Heart left ventricle (tissue), 13 donors: ENCODE results near the gene ELP2.

ENCODE experiments used
- CTCF ChIP-seq, 12 donors: fragments of 200-600 bp; sonication (generic) in 4 of 12; IDR thresholded peaks; one replicate each; pipeline versions ENCODE4 v1.5.0 to v1.8.0; 2018 to 2022; ENCODE audit warnings: antibody characterized with exemption in 12 of 12, mild to moderate bottlenecking in 5 of 12
- POLR2A ChIP-seq, 2 donors: fragments of 450-650 bp; IDR thresholded peaks; one replicate each; pipeline ENCODE4 v1.6.1; 2017; ENCODE audit warnings: antibody characterized with exemption in 2 of 2, mild to moderate bottlenecking in 2 of 2, moderate library complexity in 2 of 2
- donor health status: ischemic (EF 13 %, LVEDD 7.1; RV severe dilation, severe dysfunction).
- donor health status: DM: no; HTN: yes; CAD: no.
- donor health status: DM: no; HTN: no; CAD: no.
- donor health status: ischemic (EF 25% LVEDD 6.9; RV normal size, moderate dysfunction).
- donor health status: ischemic (EF 25% LVEDD 5.7; RV mildly dilated, moderate dysfunction).
- donor health status: ischemic (EF 35%, LVEDD 5.7; RV mildly dilated, moderate dysfunction).
- donor health status: nonischemic (EF 11% LVEDD 7.7; RV severe dilation, severe dysfunction).
- donor health status: DM: yes; HTN: yes; CAD: no.
- donor health status: PGD.
- donor health status: ischemic (EF 29% LVEDD 5.4; RV normal size, mild dysfunction).
- donor health status: nonischemic (EF 23%, LVEDD 6.1; RV moderate dilation, normal function).

GRCh38 chr18:36126668-36127067 lies 3.0 kb upstream of the ELP2 start:
- TF ChIP-seq POLR2A (IDR thresholded peaks at IDR 0.05) (no peak), CTCF (IDR thresholded peaks at IDR 0.05) (no peak)
